Testis (tissue), 5 donors: ENCODE measurements around the gene BAHCC1. TPM values are rescaled to one million over a fixed set of nuclear protein-coding genes. Genes with fewer than 3 reads are reported as not detected.

Experiments used
- DNase-seq: peaks from one replicate; pipeline ENCODE4 v3.0.0-alpha.2; 2019
- H3K27ac ChIP-seq, 2 donors: fragments of 200-600 bp; sonication (generic); one replicate each; pipeline ENCODE4 v1.5.1; 2019
- H3K27me3 ChIP-seq: fragments of 200-600 bp; sonication (generic); one replicate; pipeline ENCODE4 v1.5.1; 2019
- H3K36me3 ChIP-seq: fragments of 200-600 bp; sonication (generic); one replicate; pipeline ENCODE4 v1.5.1; 2017; ENCODE audit warnings: low read depth; ENCODE audit errors: missing control alignments
- H3K4me1 ChIP-seq: fragments of 200-600 bp; sonication (generic); one replicate; pipeline ENCODE4 v1.5.1; 2019
- H3K4me3 ChIP-seq, 2 donors: fragments of 200-600 bp; sonication (generic); one replicate each; pipeline ENCODE4 v1.5.1; 2017 to 2019
- H3K9me3 ChIP-seq: fragments of 200-600 bp; sonication (generic); one replicate; pipeline ENCODE4 v1.5.1; 2017
- POLR2A ChIP-seq: fragments of 450-650 bp; IDR thresholded peaks from one replicate; pipeline ENCODE4 v1.6.1; 2017; ENCODE audit warnings: antibody characterized with exemption, mild to moderate bottlenecking, moderate library complexity
- WGBS, 2 donors: methylation state at CpG; one replicate each; pipeline ENCODE4 v1.1.5; 2018; 5-methylcytosine and 5-hydroxymethylcytosine counted together
- intact Hi-C: fragments of 100-400 bp; cut with DNase I; formaldehyde crosslinking; loops from one replicate; pipeline ENCODE4 v1.15.1; 2023; ENCODE audit warnings: low total_unique reads
- long read RNA-seq, 2 donors: transcript quantifications; one replicate each; lab custom pipeline, GENCODE V29; 2026
- polyA plus RNA-seq: library from polyadenylated mRNA; stranded (reverse); fragments of 350-450 nt; fragmentation: Illumina TruSeq; extraction: RNeasy Lipid Tissue Mini Kit (QIAGEN cat#74804); gene quantifications from one replicate; pipeline ENCODE4 v1.2.3, GENCODE V29; 2014; ENCODE audit warnings: low read depth, low replicate concordance; ENCODE audit not compliant: insufficient read depth
- total RNA-seq, 2 donors: library from RNA; depleted of rRNA; stranded (reverse); fragments of >200 nt; gene quantifications; one replicate each; pipeline ENCODE4 v1.2.3, GENCODE V29; 2016
- TF ChIP-seq, protein P1 (sequence below), 3 experiments: fragments of 450-650 bp in 2 of 3; fragments of 200-600 bp in 1 of 3; sonication (generic) in 1 of 3; IDR thresholded peaks; one replicate each; pipeline ENCODE4 v1.5.1; 2016 to 2019; ENCODE audit warnings: antibody characterized with exemption in 3 of 3, mild to moderate bottlenecking in 2 of 3, moderate library complexity in 1 of 3

BAHCC1 gene
- total RNA-seq (10 to 100 TPM; 29.2 to 30.2 TPM), polyA plus RNA-seq (11.3 TPM)
- long read RNA-seq, donor 1, partial matches to known transcripts, result 4,792 of 4,865 reads
- long read RNA-seq, donor 1, other reads (novel, unspliced or antisense), result 72 of 4,865 reads
- long read RNA-seq, donor 2, partial matches to known transcripts, result 0 of 1 reads
- long read RNA-seq, donor 2, other reads (novel, unspliced or antisense), result 0 of 1 reads

DNA sequence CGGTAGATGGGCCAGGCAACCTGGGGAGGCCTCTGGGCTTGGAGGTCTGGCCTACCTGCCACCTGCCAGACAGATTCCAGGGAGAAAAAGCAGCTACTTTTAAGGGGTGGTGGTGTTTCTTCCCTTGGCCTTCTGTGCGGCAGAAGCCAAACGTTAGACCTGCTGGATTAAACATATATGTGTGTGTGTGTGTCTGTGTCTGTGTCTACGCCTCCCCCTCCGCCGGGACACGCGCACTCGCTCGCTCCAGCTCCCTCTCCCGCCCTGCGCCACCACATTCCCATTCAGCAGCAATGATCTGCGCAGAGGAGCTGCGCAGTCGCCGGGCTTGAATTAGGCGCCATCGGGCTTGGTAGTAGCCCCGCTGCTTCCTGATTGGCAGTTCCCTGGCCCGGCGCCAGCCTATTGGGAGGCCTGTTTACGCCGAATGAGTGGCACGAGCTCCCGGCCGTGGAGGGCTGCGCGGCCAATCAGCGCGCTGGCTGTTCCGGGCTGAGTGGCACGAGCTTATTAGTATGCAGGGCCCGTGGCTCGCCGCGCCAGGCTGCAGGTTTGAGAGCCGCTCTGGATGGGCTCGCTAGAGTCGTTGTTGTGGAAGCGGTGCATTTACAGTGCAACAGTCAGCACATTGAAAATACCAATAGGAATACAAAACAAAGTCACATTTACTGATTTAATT, at the start of gene BAHCC1:
BAHCC1 (plus strand) TSS at position 537 of the 679 bp plus-strand sequence. CDS start 4,283 bp downstream, outside the sequence.
- H3K4me1 ChIP-seq, result peaks cover 32% of the 10 kb centered on the region
- TF ChIP-seq, protein P1, sequence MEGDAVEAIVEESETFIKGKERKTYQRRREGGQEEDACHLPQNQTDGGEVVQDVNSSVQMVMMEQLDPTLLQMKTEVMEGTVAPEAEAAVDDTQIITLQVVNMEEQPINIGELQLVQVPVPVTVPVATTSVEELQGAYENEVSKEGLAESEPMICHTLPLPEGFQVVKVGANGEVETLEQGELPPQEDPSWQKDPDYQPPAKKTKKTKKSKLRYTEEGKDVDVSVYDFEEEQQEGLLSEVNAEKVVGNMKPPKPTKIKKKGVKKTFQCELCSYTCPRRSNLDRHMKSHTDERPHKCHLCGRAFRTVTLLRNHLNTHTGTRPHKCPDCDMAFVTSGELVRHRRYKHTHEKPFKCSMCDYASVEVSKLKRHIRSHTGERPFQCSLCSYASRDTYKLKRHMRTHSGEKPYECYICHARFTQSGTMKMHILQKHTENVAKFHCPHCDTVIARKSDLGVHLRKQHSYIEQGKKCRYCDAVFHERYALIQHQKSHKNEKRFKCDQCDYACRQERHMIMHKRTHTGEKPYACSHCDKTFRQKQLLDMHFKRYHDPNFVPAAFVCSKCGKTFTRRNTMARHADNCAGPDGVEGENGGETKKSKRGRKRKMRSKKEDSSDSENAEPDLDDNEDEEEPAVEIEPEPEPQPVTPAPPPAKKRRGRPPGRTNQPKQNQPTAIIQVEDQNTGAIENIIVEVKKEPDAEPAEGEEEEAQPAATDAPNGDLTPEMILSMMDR (IDR thresholded peaks at IDR 0.05), result no peak
- peak; percentile 91 for TF ChIP-seq POLR2A
- WGBS, 2 donors, result 0% methylated on average over 26 to 40 of the region's 40 CpGs

DNA sequence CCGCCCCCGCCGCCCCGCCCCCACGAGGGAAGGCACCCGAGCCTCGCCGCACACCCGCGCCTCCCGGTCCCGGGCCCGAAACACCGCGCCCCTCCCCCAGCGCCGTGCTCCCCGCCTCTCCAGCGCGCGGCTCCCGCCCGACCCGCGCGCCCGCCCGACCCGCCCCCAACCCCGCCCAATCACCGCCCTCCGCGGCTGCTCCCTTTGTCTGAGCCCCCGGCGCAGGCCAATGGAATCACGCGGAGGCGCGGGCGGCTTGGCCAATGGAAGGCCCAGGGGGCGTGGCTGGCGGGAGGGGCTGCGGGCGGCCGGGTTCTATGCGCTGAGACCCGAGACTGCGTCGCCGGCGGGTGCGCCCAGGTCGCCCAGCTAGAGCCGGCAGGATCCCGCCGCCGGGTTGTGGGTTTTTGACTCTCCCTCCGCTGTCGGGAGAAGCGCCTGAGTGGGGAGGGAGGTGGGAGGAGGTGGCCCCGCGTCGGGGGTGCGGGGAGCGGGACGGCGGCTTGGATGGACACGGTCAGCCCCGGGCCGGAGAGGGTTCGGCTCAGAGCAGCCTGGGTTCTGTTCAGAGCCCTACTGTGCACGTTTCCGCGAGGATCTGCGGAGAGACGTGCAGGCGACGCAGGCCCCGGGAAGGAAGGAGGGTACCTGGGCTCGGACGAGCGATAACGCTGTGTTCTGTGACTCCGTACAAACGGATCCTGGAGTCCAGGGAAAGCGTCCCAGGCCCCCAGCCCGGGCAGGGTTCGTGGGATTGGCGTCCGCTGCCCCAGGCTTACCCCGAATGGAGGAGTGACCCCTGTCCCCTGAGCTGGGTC, 49.0 kb upstream of the BAHCC1 start:
- peak overlapping the region; percentile 62 to 66 for H3K4me3 ChIP-seq
- peak; percentile 98 for DNase-seq
- no peaks in the 10 kb centered on the region for H3K36me3 ChIP-seq
- TF ChIP-seq POLR2A, result peak; percentile 50
- TF ChIP-seq, protein P1 (IDR thresholded peaks at IDR 0.05), result no peak
- peak overlapping the region in 1 of 2 donors; percentile 90 for H3K27ac ChIP-seq
- H3K9me3 ChIP-seq, result no peaks in the 10 kb centered on the region
- H3K4me1 ChIP-seq, result no peaks in the 10 kb centered on the region
- 3 to 7% methylated on average over 14 to 48 of the region's 91 CpGs for WGBS, 2 donors
- H3K27me3 ChIP-seq, result no peaks in the 10 kb centered on the region
- intact Hi-C loops, result no loop called here

More for the DNA sequence above, at the start of gene BAHCC1:
- intact Hi-C loops, result no loop called here
- Histone ChIP-seq H3K36me3 (no peaks in the 10 kb centered on the region), H3K9me3 (no peaks in the 10 kb centered on the region), H3K4me3 (peak within 1 kb of the TSS; percentile 57 to 78), H3K27ac (peak within 1 kb of the TSS; percentile 93 to 97), H3K27me3 (no peaks in the 10 kb centered on the region)
- DNase-seq, result peak; percentile 100

DNA sequence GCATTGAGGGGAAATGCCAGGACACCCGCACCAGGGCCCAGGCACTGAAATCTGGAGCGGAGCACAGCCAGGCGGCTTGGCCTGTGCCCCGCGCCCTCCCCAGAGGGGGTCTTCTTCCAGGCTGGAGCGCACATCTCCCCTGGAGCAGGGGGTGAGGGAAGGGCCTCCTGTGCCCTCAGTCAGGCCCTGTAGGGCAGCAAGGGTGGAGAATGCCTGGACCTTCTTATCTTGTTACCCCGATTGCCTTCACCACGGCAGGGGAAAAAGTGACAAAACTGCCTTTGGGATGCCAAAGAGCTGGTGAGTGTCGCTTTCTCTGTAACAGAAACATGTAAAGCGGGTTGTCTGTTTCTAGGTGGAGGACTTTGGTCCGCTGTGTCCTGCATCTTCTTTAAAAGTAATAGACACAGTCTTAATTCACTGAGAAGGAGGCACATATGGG, 48.3 kb upstream of the BAHCC1 start:
- Histone ChIP-seq H3K27me3 (no peaks in the 10 kb centered on the region), H3K9me3 (no peaks in the 10 kb centered on the region), H3K4me3 (peak overlapping the region; percentile 62 to 66), H3K4me1 (no peaks in the 10 kb centered on the region), H3K36me3 (no peaks in the 10 kb centered on the region), H3K27ac (peak overlapping the region in 1 of 2 donors; percentile 83)
- no peak for DNase-seq
- intact Hi-C loops, result no loop called here
- TF ChIP-seq POLR2A, result no peak
- TF ChIP-seq, protein P1 (IDR thresholded peaks at IDR 0.05), result no peak
- WGBS, 2 donors, result 59 to 65% methylated on average over 5 to 11 of the region's 11 CpGs

DNA sequence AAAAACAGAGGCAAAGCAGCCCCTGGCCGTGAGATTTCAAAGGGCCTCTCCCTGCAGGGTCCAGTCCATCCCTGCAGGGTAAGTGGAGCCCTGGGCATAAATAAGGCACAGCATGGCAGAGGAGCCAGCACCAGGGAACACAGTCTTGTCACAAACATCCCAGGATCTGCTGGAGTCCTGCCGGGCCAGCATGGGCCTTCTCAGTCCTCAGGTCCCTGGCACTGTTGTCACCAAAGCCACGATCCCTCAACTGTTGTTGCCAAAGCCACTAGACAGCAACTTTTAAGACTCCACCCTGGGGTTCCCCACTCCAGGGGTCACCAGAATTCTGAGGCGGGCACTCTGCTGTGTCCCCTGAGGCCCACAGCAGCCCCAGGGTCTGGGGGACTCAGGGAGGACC, 47.8 kb upstream of the BAHCC1 start:
- WGBS, 2 donors, result 67 to 68% methylated on average over 4 of the region's 4 CpGs
- H3K36me3 ChIP-seq, result no peaks in the 10 kb centered on the region
- intact Hi-C loops, result no loop called here
- H3K4me3 ChIP-seq, result no peak overlapping the region
- no peak for TF ChIP-seq POLR2A
- TF ChIP-seq, protein P1 (IDR thresholded peaks at IDR 0.05), result no peak
- H3K27me3 ChIP-seq, result no peaks in the 10 kb centered on the region
- no peak overlapping the region for H3K27ac ChIP-seq
- H3K9me3 ChIP-seq, result no peaks in the 10 kb centered on the region
- no peaks in the 10 kb centered on the region for H3K4me1 ChIP-seq
- DNase-seq, result no peak
